Esophagus squamous epithelium (tissue), 5 donors: ENCODE measurements around the gene NAPSA. TPM values are rescaled to one million over a fixed set of nuclear protein-coding genes. Genes with fewer than 3 reads are reported as not detected.

ENCODE experiments used
- DNase-seq: peaks from one replicate; lab custom pipeline; 2025; lab: John Stamatoyannopoulos, UW
- H3K27ac ChIP-seq, 4 donors: fragments of 200-600 bp; sonication (generic); one replicate each; pipeline ENCODE4 v1.5.1; 2016 to 2019; ENCODE audit warnings: mild to moderate bottlenecking in 1 of 4
- H3K27me3 ChIP-seq, 4 donors: fragments of 200-600 bp; sonication (generic); 1 replicate in 3 of 4; 2 replicates in 1 of 4; pipeline versions ENCODE4 v1.5.1 to v1.6.0; 2017 to 2021; ENCODE audit warnings: antibody characterized with exemption in 1 of 4
- H3K36me3 ChIP-seq, 3 donors: fragments of 200-600 bp; sonication (generic); one replicate each; pipeline ENCODE4 v1.5.1; 2016 to 2019
- H3K4me1 ChIP-seq, 3 donors: fragments of 200-600 bp; sonication (generic); one replicate each; pipeline ENCODE4 v1.5.1; 2017 to 2019
- H3K4me3 ChIP-seq, 4 donors: fragments of 200-600 bp; sonication (generic); 1 replicate in 3 of 4; 2 replicates in 1 of 4; pipeline ENCODE4 v1.5.1; 2016 to 2019; ENCODE audit warnings: mild to moderate bottlenecking in 2 of 4, moderate library complexity in 1 of 4
- H3K9me3 ChIP-seq, 3 donors: fragments of 200-600 bp; sonication (generic); one replicate each; pipeline ENCODE4 v1.5.1; 2016 to 2019
- CTCF ChIP-seq, 6 experiments: fragments of 450-650 bp in 4 of 6; fragments of 200-600 bp in 2 of 6; sonication (generic) in 2 of 6; IDR thresholded peaks; one replicate each; pipeline ENCODE4 v1.5.1; 2016 to 2019; ENCODE audit warnings: antibody characterized with exemption in 6 of 6, mild to moderate bottlenecking in 4 of 6, moderate library complexity in 4 of 6
- POLR2A ChIP-seq, 4 donors: fragments of 450-650 bp; IDR thresholded peaks; one replicate each; pipeline ENCODE4 v1.6.1; 2017; ENCODE audit warnings: antibody characterized with exemption in 4 of 4, mild to moderate bottlenecking in 4 of 4, moderate library complexity in 3 of 4
- WGBS, 2 donors: methylation state at CpG; one replicate each; pipeline ENCODE4 v1.1.5; 2018; 5-methylcytosine and 5-hydroxymethylcytosine counted together
- intact Hi-C: fragments of 100-400 bp; cut with DNase I; formaldehyde crosslinking; loops from one replicate; pipeline ENCODE4 v1.15.0; 2022
- total RNA-seq, 4 donors: library from RNA; depleted of rRNA; stranded (reverse); fragments of >200 nt; gene quantifications; one replicate each; pipeline ENCODE4 v1.1.0, GENCODE V29; 2016
- donor health status: DM: yes; HTN: yes; CAD: no.

Gene NAPSA
- total RNA-seq, 4 donors from 2014 or later: 0.38 TPM; not detected in 3

GRCh38 chr19:50380137-50380536 lies 14.7 kb upstream of the NAPSA start:
- Histone ChIP-seq H3K36me3 (peaks cover 27 to 59% (median 49%) of the 10 kb centered on the region in 3 donors), H3K4me1 (peaks cover 7 to 49% (median 9%) of the 10 kb centered on the region in 3 donors), H3K27me3 (no peaks in the 10 kb centered on the region), H3K9me3 (no peaks in the 10 kb centered on the region), H3K27ac (no peak overlapping the region), H3K4me3 (no peak overlapping the region)
- TF ChIP-seq CTCF (IDR thresholded peaks at IDR 0.05) (no peak), POLR2A (IDR thresholded peaks at IDR 0.05) (no peak)
- DNase-seq: no peak
- intact Hi-C loops: no loop called here
- WGBS, 2 donors: 84 to 100% methylated on average over 1 to 8 of the region's 11 CpGs

- H3K27ac ChIP-seq: no peak overlapping the region
- H3K4me1 ChIP-seq: peaks cover 1 to 43% (median 4%) of the 10 kb centered on the region in 3 donors
- DNase-seq: no peak
- 80 to 82% methylated on average over 5 to 7 of the region's 11 CpGs for WGBS, 2 donors
- intact Hi-C loops: no loop called here
- H3K4me3 ChIP-seq: no peak overlapping the region
- TF ChIP-seq CTCF (IDR thresholded peaks at IDR 0.05) (no peak), POLR2A (IDR thresholded peaks at IDR 0.05) (no peak)
- H3K9me3 ChIP-seq: no peaks in the 10 kb centered on the region
- no peaks in the 10 kb centered on the region for H3K27me3 ChIP-seq
- peaks cover 27 to 59% (median 49%) of the 10 kb centered on the region in 3 donors for H3K36me3 ChIP-seq
These were observed 14.2 kb upstream of the NAPSA start for GRCh38 chr19:50379602-50380001.

GRCh38 chr19:50378863-50379236 lies 13.4 kb upstream of the NAPSA start:
- H3K4me3 ChIP-seq: no peak overlapping the region
- no peak overlapping the region for H3K27ac ChIP-seq
- H3K4me1 ChIP-seq: peaks cover 0 to 39% (median 3%) of the 10 kb centered on the region in 3 donors
- peaks cover 27 to 59% (median 49%) of the 10 kb centered on the region in 3 donors for H3K36me3 ChIP-seq
- no peaks in the 10 kb centered on the region for H3K9me3 ChIP-seq
- no peak for DNase-seq
- 100% methylated on average over 1 of the region's 10 CpGs; no CpG with 5 or more reads in 1 of the 2 donors for WGBS, 2 donors
- intact Hi-C loops: no loop called here
- TF ChIP-seq POLR2A (IDR thresholded peaks at IDR 0.05): no peak
- no peak for TF ChIP-seq CTCF (IDR thresholded peaks at IDR 0.05)
- no peaks in the 10 kb centered on the region for H3K27me3 ChIP-seq

GRCh38 chr19:50378169-50378862 lies 12.9 kb upstream of the NAPSA start:
- TF ChIP-seq CTCF (IDR thresholded peaks at IDR 0.05) (no peak), POLR2A (IDR thresholded peaks at IDR 0.05) (no peak)
- H3K4me3 ChIP-seq: no peak overlapping the region
- peaks cover 0 to 34% (median 3%) of the 10 kb centered on the region in 3 donors for H3K4me1 ChIP-seq
- H3K27me3 ChIP-seq: no peaks in the 10 kb centered on the region
- 88 to 96% methylated on average over 19 to 21 of the region's 36 CpGs for WGBS, 2 donors
- DNase-seq: no peak
- no peaks in the 10 kb centered on the region for H3K9me3 ChIP-seq
- H3K36me3 ChIP-seq: peaks cover 27 to 59% (median 49%) of the 10 kb centered on the region in 3 donors
- intact Hi-C loops: no loop called here
- no peak overlapping the region for H3K27ac ChIP-seq

GRCh38 chr19:50377517-50377916 lies 12.1 kb upstream of the NAPSA start:
- Histone ChIP-seq H3K4me3 (no peak overlapping the region), H3K9me3 (no peaks in the 10 kb centered on the region), H3K27ac (peak overlapping the region in 3 of 4 donors; percentile 99 to 100 (median 100)), H3K36me3 (peaks cover 27 to 54% (median 45%) of the 10 kb centered on the region in 3 donors), H3K27me3 (no peaks in the 10 kb centered on the region), H3K4me1 (peaks cover 0 to 30% (median 3%) of the 10 kb centered on the region in 3 donors)
- no peak for DNase-seq
- TF ChIP-seq POLR2A (IDR thresholded peaks at IDR 0.05) (no peak), CTCF (IDR thresholded peaks at IDR 0.05) (no peak)
- 73 to 86% methylated on average over 2 to 8 of the region's 9 CpGs for WGBS, 2 donors
- intact Hi-C loops: no loop called here
